A549 (cell line): ENCODE measurements around the gene GMDS.

Source experiments
- KDM1A ChIP-seq: fragments of 200-600 bp; sonication (generic); IDR thresholded peaks from 2 replicates; pipeline ENCODE4 v1.6.1; 2016; ENCODE audit warnings: low read depth, mild to moderate bottlenecking
- MYC ChIP-seq: IDR thresholded peaks from 2 replicates; pipeline ENCODE4 v1.6.1; 2012; ENCODE audit warnings: mild to moderate bottlenecking, inconsistent platforms, low read length, improper control_type of control experiment, borderline replicate concordance
- NFE2L2 ChIP-seq: fragments of 150-350 bp; conservative IDR thresholded peaks from 2 replicates; pipeline ENCODE4 v1.6.1; 2014; ENCODE audit warnings: low read length
- PHF8 ChIP-seq: fragments of 200-600 bp; sonication (generic); IDR thresholded peaks from 2 replicates; pipeline ENCODE4 v1.6.1; 2016; ENCODE audit warnings: low read depth, mild to moderate bottlenecking, antibody characterized with exemption, moderate library complexity, borderline replicate concordance
- POLR2A ChIP-seq: IDR thresholded peaks from 2 replicates; pipeline ENCODE4 v1.6.1; 2012; ENCODE audit warnings: mild to moderate bottlenecking, low read length
- POLR2AphosphoS2 ChIP-seq: conservative IDR thresholded peaks from 2 replicates; pipeline ENCODE4 v1.6.1; 2012; ENCODE audit warnings: low read length, improper control_type of control experiment, inconsistent platforms
- RAD21 ChIP-seq, 2 experiments: fragments of >200 bp in 1 of 2; sonication (Bioruptor Twin) in 1 of 2; formaldehyde crosslinking in 1 of 2; IDR thresholded peaks in 1 of 2; conservative IDR thresholded peaks in 1 of 2; 2 replicates in 1 of 2; 3 replicates in 1 of 2; pipeline ENCODE4 v1.6.1; 2012 to 2018; ENCODE audit warnings: inconsistent platforms in 1 of 2
- RNF2 ChIP-seq: fragments of 200-600 bp; sonication (generic); IDR thresholded peaks from 2 replicates; pipeline ENCODE4 v1.6.1; 2016; ENCODE audit warnings: low read depth, mild to moderate bottlenecking, antibody characterized with exemption, moderate library complexity, borderline replicate concordance
- SMC3 ChIP-seq: fragments of >200 bp; sonication (Bioruptor Twin); formaldehyde crosslinking; IDR thresholded peaks from 3 replicates; pipeline ENCODE4 v1.6.1; 2018; ENCODE audit warnings: inconsistent platforms
- TF ChIP-seq, protein P1 (sequence below): fragments of >200 bp; sonication (Bioruptor Twin); formaldehyde crosslinking; IDR thresholded peaks from 3 replicates; pipeline ENCODE4 v1.5.1; 2016
- TF ChIP-seq, protein P2 (sequence below): fragments of 200-600 bp; sonication (generic); IDR thresholded peaks from 2 replicates; pipeline ENCODE4 v1.6.1; 2016; ENCODE audit warnings: antibody characterized with exemption, mild to moderate bottlenecking, moderate library complexity
- TF ChIP-seq, protein P3 (sequence below): fragments of 450-650 bp; IDR thresholded peaks from 2 replicates; pipeline ENCODE4 v1.6.1; 2014; ENCODE audit warnings: antibody characterized with exemption

DNA sequence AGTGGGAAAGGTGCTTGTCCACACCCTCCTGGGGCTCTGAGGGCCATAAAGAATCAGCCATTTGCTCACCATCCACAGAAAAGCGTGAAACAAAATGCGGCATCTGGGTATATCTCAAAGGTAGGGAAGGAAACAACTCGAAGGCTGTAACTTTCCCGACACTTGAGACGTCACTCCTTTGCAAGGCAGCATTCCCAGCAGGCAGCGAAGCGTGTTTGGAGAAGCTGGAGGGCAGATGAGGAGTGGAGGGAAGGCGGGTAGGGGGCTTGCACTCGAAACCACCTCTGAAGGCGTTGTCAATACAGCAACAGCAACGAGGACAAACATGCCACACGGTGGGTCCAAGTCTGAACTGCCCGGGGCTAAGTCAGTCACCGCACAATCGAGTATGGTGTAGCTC, 537.3 kb downstream of the GMDS start:
- TF ChIP-seq, protein P1, sequence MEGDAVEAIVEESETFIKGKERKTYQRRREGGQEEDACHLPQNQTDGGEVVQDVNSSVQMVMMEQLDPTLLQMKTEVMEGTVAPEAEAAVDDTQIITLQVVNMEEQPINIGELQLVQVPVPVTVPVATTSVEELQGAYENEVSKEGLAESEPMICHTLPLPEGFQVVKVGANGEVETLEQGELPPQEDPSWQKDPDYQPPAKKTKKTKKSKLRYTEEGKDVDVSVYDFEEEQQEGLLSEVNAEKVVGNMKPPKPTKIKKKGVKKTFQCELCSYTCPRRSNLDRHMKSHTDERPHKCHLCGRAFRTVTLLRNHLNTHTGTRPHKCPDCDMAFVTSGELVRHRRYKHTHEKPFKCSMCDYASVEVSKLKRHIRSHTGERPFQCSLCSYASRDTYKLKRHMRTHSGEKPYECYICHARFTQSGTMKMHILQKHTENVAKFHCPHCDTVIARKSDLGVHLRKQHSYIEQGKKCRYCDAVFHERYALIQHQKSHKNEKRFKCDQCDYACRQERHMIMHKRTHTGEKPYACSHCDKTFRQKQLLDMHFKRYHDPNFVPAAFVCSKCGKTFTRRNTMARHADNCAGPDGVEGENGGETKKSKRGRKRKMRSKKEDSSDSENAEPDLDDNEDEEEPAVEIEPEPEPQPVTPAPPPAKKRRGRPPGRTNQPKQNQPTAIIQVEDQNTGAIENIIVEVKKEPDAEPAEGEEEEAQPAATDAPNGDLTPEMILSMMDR, result no peak
- no peak for TF ChIP-seq POLR2AphosphoS2
- no peak for TF ChIP-seq RNF2
- TF ChIP-seq SMC3, result no peak
- no peak for TF ChIP-seq NFE2L2
- no peak for TF ChIP-seq POLR2A
- no peak for TF ChIP-seq PHF8
- TF ChIP-seq MYC, result no peak
- TF ChIP-seq, protein P2, sequence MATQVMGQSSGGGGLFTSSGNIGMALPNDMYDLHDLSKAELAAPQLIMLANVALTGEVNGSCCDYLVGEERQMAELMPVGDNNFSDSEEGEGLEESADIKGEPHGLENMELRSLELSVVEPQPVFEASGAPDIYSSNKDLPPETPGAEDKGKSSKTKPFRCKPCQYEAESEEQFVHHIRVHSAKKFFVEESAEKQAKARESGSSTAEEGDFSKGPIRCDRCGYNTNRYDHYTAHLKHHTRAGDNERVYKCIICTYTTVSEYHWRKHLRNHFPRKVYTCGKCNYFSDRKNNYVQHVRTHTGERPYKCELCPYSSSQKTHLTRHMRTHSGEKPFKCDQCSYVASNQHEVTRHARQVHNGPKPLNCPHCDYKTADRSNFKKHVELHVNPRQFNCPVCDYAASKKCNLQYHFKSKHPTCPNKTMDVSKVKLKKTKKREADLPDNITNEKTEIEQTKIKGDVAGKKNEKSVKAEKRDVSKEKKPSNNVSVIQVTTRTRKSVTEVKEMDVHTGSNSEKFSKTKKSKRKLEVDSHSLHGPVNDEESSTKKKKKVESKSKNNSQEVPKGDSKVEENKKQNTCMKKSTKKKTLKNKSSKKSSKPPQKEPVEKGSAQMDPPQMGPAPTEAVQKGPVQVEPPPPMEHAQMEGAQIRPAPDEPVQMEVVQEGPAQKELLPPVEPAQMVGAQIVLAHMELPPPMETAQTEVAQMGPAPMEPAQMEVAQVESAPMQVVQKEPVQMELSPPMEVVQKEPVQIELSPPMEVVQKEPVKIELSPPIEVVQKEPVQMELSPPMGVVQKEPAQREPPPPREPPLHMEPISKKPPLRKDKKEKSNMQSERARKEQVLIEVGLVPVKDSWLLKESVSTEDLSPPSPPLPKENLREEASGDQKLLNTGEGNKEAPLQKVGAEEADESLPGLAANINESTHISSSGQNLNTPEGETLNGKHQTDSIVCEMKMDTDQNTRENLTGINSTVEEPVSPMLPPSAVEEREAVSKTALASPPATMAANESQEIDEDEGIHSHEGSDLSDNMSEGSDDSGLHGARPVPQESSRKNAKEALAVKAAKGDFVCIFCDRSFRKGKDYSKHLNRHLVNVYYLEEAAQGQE, result no peak
- TF ChIP-seq, protein P3, sequence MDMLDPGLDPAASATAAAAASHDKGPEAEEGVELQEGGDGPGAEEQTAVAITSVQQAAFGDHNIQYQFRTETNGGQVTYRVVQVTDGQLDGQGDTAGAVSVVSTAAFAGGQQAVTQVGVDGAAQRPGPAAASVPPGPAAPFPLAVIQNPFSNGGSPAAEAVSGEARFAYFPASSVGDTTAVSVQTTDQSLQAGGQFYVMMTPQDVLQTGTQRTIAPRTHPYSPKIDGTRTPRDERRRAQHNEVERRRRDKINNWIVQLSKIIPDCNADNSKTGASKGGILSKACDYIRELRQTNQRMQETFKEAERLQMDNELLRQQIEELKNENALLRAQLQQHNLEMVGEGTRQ, result no peak
- no peak for TF ChIP-seq KDM1A
- no peak for TF ChIP-seq RAD21 (conservative IDR thresholded peaks at IDR 0.05 in 1 of 2, IDR thresholded peaks at IDR 0.05 in 1 of 2)
